MCF 10A (cell line): ENCODE data around the gene RASSF5. TPM values are rescaled to one million over a fixed set of nuclear protein-coding genes. Genes with fewer than 3 reads are reported as not detected.

ENCODE experiments used
- BruUV-seq: library from RNA; stranded (reverse); fragments of 400-500 nt; replicated peaks from 2 replicates; lab custom pipeline; 2021; lab: Mats Ljungman, UMichigan
- CTCF ChIA-PET: fragments of 300-600 bp; sonication (Branson Sonifier 250); formaldehyde crosslinking; extraction: SDS; loops from one replicate; lab custom pipeline; 2021; ENCODE audit warnings: antibody characterized with exemption, inconsistent platforms; lab: Yijun Ruan, JAX
- POLR2A ChIA-PET: fragments of 300-600, 350-650 bp; sonication (Branson Sonifier 250); formaldehyde crosslinking; extraction: SDS; loops from one replicate; lab custom pipeline; 2020; ENCODE audit warnings: antibody characterized with exemption, inconsistent platforms; lab: Yijun Ruan, JAX
- DNase-seq: peaks from one replicate; pipeline ENCODE4 v3.0.0-alpha.2; 2018; ENCODE audit not compliant: unreplicated experiment
- H3K27ac Mint-ChIP-seq: one replicate; pipeline ENCODE4 v1.8.0; 2022; ENCODE audit warnings: mild to moderate bottlenecking, low read depth, mixed read lengths; ENCODE audit not compliant: unreplicated experiment
- H3K27me3 Mint-ChIP-seq: one replicate; pipeline ENCODE4 v1.8.0; 2022; ENCODE audit warnings: mixed read lengths; ENCODE audit not compliant: insufficient read depth, unreplicated experiment
- H3K36me3 Mint-ChIP-seq: one replicate; pipeline ENCODE4 v1.8.0; 2022; ENCODE audit warnings: mild to moderate bottlenecking, moderate library complexity, mixed read lengths; ENCODE audit not compliant: insufficient read depth, unreplicated experiment
- H3K4me1 Mint-ChIP-seq: one replicate; pipeline ENCODE4 v1.8.0; 2022; ENCODE audit warnings: mixed read lengths; ENCODE audit not compliant: insufficient read depth, unreplicated experiment
- H3K4me3 Mint-ChIP-seq: one replicate; pipeline ENCODE4 v1.8.0; 2022; ENCODE audit warnings: mild to moderate bottlenecking, moderate library complexity, mixed read lengths; ENCODE audit not compliant: unreplicated experiment
- H3K9me3 Mint-ChIP-seq: one replicate; pipeline ENCODE4 v1.8.0; 2022; ENCODE audit warnings: mixed read lengths; ENCODE audit not compliant: unreplicated experiment
- CTCF ChIP-seq: fragments of 200-600 bp; IDR thresholded peaks from one replicate; pipeline ENCODE4 v1.8.0; 2022; ENCODE audit warnings: antibody characterized with exemption, mild to moderate bottlenecking; ENCODE audit not compliant: unreplicated experiment
- intact Hi-C: fragments of 100-400 bp; cut with micrococcal nuclease; formaldehyde crosslinking; loops from 2 replicates; pipeline ENCODE4 v1.14.1; 2022
- total RNA-seq: library from RNA; stranded (reverse); gene quantifications from 2 replicates; pipeline ENCODE4 v1.2.3, GENCODE V29; 2022

The RASSF5 gene
- total RNA-seq, 1 experiment from 2014 or later: 8.3 TPM

GRCh38 chr1:206583707-206584648 lies 76.6 kb downstream of the RASSF5 start:
- Mint-ChIP-seq H3K36me3 (peaks cover 27% of the 10 kb centered on the region), H3K9me3 (no peaks in the 10 kb centered on the region), H3K4me3 (no peak overlapping the region), H3K27me3 (no peaks in the 10 kb centered on the region), H3K4me1 (peaks cover 20% of the 10 kb centered on the region), H3K27ac (no peak overlapping the region)
- BruUV-seq: no TSS peak
- intact Hi-C loops: loop anchor here (1.0 kb wide), 3 partner anchors 39 to 94 kb away; no protein-coding TSS in a partner anchor
- ChIA-PET CTCF (interaction anchor here (0.5 to 22.6 kb wide), 56 partner anchors 9 to 1902 kb away, joined by 3 to 851 read pairs (median 6); partner anchors contain the start of genes EIF2D, FCAMR, IKBKE and IL10), POLR2A (interaction anchor here (0.6 to 3.9 kb wide), 13 partner anchors 11 to 1139 kb away, joined by 3 to 25 read pairs (median 3); partner anchors contain the start of gene IKBKE)
- TF ChIP-seq CTCF: peak; percentile 99
- DNase-seq: peak; percentile 90

GRCh38 chr1:206584683-206585082 lies 77.4 kb downstream of the RASSF5 start:
- ChIA-PET POLR2A (interaction anchor here (0.6 to 3.9 kb wide), 8 partner anchors 13 to 398 kb away, joined by 3 to 25 read pairs (median 4); partner anchors contain the start of gene IKBKE), CTCF (interaction anchor here (0.6 to 22.6 kb wide), 48 partner anchors 9 to 586 kb away, joined by 3 to 851 read pairs (median 6); partner anchors contain the start of genes EIF2D, FCAMR, IKBKE and IL10)
- TF ChIP-seq CTCF: no peak
- Mint-ChIP-seq H3K4me1 (peaks cover 27% of the 10 kb centered on the region), H3K27ac (no peak overlapping the region), H3K9me3 (no peaks in the 10 kb centered on the region), H3K27me3 (no peaks in the 10 kb centered on the region), H3K4me3 (no peak overlapping the region), H3K36me3 (peaks cover 27% of the 10 kb centered on the region)
- BruUV-seq: no TSS peak
- intact Hi-C loops: no loop called here
- no peak for DNase-seq

GRCh38 chr1:206586501-206587445 lies 79.4 kb downstream of the RASSF5 start:
- Mint-ChIP-seq H3K36me3 (peaks cover 41% of the 10 kb centered on the region), H3K9me3 (no peaks in the 10 kb centered on the region), H3K27ac (no peak overlapping the region), H3K4me3 (no peak overlapping the region), H3K4me1 (peaks cover 37% of the 10 kb centered on the region), H3K27me3 (no peaks in the 10 kb centered on the region)
- no peak for DNase-seq
- ChIA-PET CTCF (interaction anchor here (0.6 to 22.6 kb wide), 23 partner anchors 9 to 395 kb away, joined by 3 to 851 read pairs (median 5); partner anchors contain the start of genes IKBKE and RASSF5), POLR2A (interaction anchor here (0.9 to 3.9 kb wide), 3 partner anchors 7 to 116 kb away, joined by 3 to 25 read pairs (median 4); partner anchors contain the start of gene IKBKE)
- no TSS peak for BruUV-seq
- TF ChIP-seq CTCF: no peak
- intact Hi-C loops: no loop called here
